Aorta (tissue), 5 donors: Measurements from ENCODE around the gene MUSK. TPM values are rescaled to one million over a fixed set of nuclear protein-coding genes. Genes with fewer than 3 reads are reported as not detected.
A peak's percentile ranks its signal among the peaks of the same experiment; 100 is the strongest.

Experiments used
- ATAC-seq: fragments of 200-7000 bp; cut with Tn5 transposase; one replicate; pipeline ENCODE4 v1.9.1; 2022; ENCODE audit warnings: moderate library complexity; ENCODE audit not compliant: low FRiP score
- DNase-seq, 2 donors: peaks; one replicate each; pipeline ENCODE4 v3.0.0-alpha.2; 2020
- H3K27ac ChIP-seq, 2 donors: one replicate each; pipeline ENCODE4 v1.5.1; 2013; ENCODE audit warnings: low read length in 2 of 2, mild to moderate bottlenecking in 2 of 2, moderate library complexity in 2 of 2, control low read depth in 1 of 2, inconsistent platforms in 1 of 2, low read depth in 1 of 2
- H3K27me3 ChIP-seq, 2 donors: one replicate each; pipeline ENCODE4 v1.6.1; 2013; ENCODE audit warnings: control low read depth in 1 of 2, low read length in 1 of 2, mild to moderate bottlenecking in 1 of 2, moderate library complexity in 1 of 2; ENCODE audit not compliant: insufficient read depth in 2 of 2, control insufficient read depth in 1 of 2
- H3K36me3 ChIP-seq, 2 donors: one replicate each; pipeline ENCODE4 v1.6.1; 2013; ENCODE audit warnings: control low read depth in 1 of 2, low read length in 1 of 2, mild to moderate bottlenecking in 1 of 2; ENCODE audit not compliant: insufficient read depth in 2 of 2, control insufficient read depth in 1 of 2
- H3K4me1 ChIP-seq, 2 donors: one replicate each; pipeline ENCODE4 v1.6.1; 2013; ENCODE audit warnings: low read length in 2 of 2, control low read depth in 1 of 2, mild to moderate bottlenecking in 1 of 2, moderate library complexity in 1 of 2; ENCODE audit not compliant: insufficient read depth in 2 of 2, control insufficient read depth in 1 of 2
- H3K4me3 ChIP-seq, 2 donors: one replicate each; pipeline ENCODE4 v1.5.1; 2013; ENCODE audit warnings: low read length in 2 of 2, control low read depth in 1 of 2, mild to moderate bottlenecking in 1 of 2
- H3K9me3 ChIP-seq: one replicate; pipeline ENCODE4 v1.6.1; 2013; ENCODE audit warnings: mild to moderate bottlenecking, low read length; ENCODE audit not compliant: control insufficient read depth
- WGBS, 2 donors: extraction: QIAGEN DNeasy Blood & Tissue Kit; methylation state at CpG; one replicate each; pipeline ENCODE4 v1.1.7; 2013; 5-methylcytosine and 5-hydroxymethylcytosine counted together
- intact Hi-C, 2 donors: fragments of 100-400 bp; cut with DNase I; formaldehyde crosslinking; loops; one replicate each; pipeline versions ENCODE4 v1.14.2 to v1.15.0; 2022
- polyA plus RNA-seq, 2 donors: library from polyadenylated mRNA; stranded (reverse); fragments of 200-250 nt; gene quantifications; one replicate each; pipeline ENCODE4 v1.2.3, GENCODE V29; 2013
- total RNA-seq, 2 donors: library from RNA; stranded (reverse); fragmentation: NEBNext Ultra II Directional; extraction: Animal tissue kit (Norgen Biotek cat#: 25700); gene quantifications; one replicate each; pipeline ENCODE4 v1.2.1, GENCODE V29; 2021
- donor health status: healthy with polysubstance abuse.
- donor health status: Bipolar disorder and iron deficiency.
- donor health status: DM: no; HTN: no; CAD: no.
- donor health status: DM: no; HTN: no; CAD: no.
- donor health status: DM: yes; HTN: yes; CAD: no.

Gene MUSK
- total and polyA plus RNA-seq, 4 donors = 0.31 to 1.7 (median 1.6) TPM; not detected in 1

- Histone ChIP-seq H3K36me3 (no peaks in the 10 kb centered on the region), H3K4me3 (no peak overlapping the region), H3K4me1 (no peaks in the 10 kb centered on the region), H3K9me3 (no peaks in the 10 kb centered on the region), H3K27me3 (no peaks in the 10 kb centered on the region), H3K27ac (no peak overlapping the region)
- ATAC-seq (no peak), DNase-seq (no peak)
- intact Hi-C loops = no loop called here
These were observed 86.6 kb downstream of the MUSK start for GRCh38 chr9:110755179-110755578.

- DNase-seq = no peak
- Histone ChIP-seq H3K9me3 (no peaks in the 10 kb centered on the region), H3K36me3 (no peaks in the 10 kb centered on the region), H3K27ac (no peak overlapping the region), H3K4me3 (no peak overlapping the region), H3K4me1 (no peaks in the 10 kb centered on the region), H3K27me3 (no peaks in the 10 kb centered on the region)
- intact Hi-C loops = no loop called here
- no peak for ATAC-seq
These were observed 89.6 kb downstream of the MUSK start for GRCh38 chr9:110758201-110758600.

- no peaks in the 10 kb centered on the region for H3K4me1 ChIP-seq
These were observed 94.2 kb downstream of the MUSK start for GRCh38 chr9:110762783-110763182.

GRCh38 chr9:110763568-110763967, 95.0 kb downstream of the MUSK start:
- intact Hi-C loops = no loop called here
- 96 to 97% methylated on average over 1 of the region's 1 CpG for WGBS, 2 donors
- Histone ChIP-seq H3K4me1 (no peaks in the 10 kb centered on the region), H3K36me3 (no peaks in the 10 kb centered on the region), H3K4me3 (no peak overlapping the region), H3K27me3 (no peaks in the 10 kb centered on the region), H3K9me3 (no peaks in the 10 kb centered on the region), H3K27ac (no peak overlapping the region)
- DNase-seq (no peak), ATAC-seq (no peak)

More at GRCh38 chr9:110762783-110763182, 94.2 kb downstream of the MUSK start:
- H3K27me3 ChIP-seq = no peaks in the 10 kb centered on the region
- no peak overlapping the region for H3K27ac ChIP-seq
- no peak for DNase-seq
- H3K9me3 ChIP-seq = no peaks in the 10 kb centered on the region
- no peaks in the 10 kb centered on the region for H3K36me3 ChIP-seq
- H3K4me3 ChIP-seq = no peak overlapping the region
- WGBS, 2 donors = 82% methylated on average over 2 of the region's 2 CpGs
- ATAC-seq = no peak
- intact Hi-C loops = no loop called here

GRCh38 chr9:110764006-110764405, 95.4 kb downstream of the MUSK start:
- DNase-seq (no peak), ATAC-seq (no peak)
- H3K36me3 ChIP-seq = no peaks in the 10 kb centered on the region
- intact Hi-C loops = no loop called here
- no peaks in the 10 kb centered on the region for H3K9me3 ChIP-seq
- H3K27me3 ChIP-seq = no peaks in the 10 kb centered on the region
- H3K4me1 ChIP-seq = no peaks in the 10 kb centered on the region
- H3K4me3 ChIP-seq = no peak overlapping the region
- H3K27ac ChIP-seq = no peak overlapping the region
- 80 to 87% methylated on average over 3 of the region's 3 CpGs for WGBS, 2 donors

- intact Hi-C loops = no loop called here
- H3K4me3 ChIP-seq = no peak overlapping the region
- no peak for ATAC-seq
- H3K27ac ChIP-seq = no peak overlapping the region
- WGBS, 2 donors = 96 to 97% methylated on average over 2 of the region's 2 CpGs
- no peaks in the 10 kb centered on the region for H3K36me3 ChIP-seq
- no peaks in the 10 kb centered on the region for H3K9me3 ChIP-seq
- H3K27me3 ChIP-seq = no peaks in the 10 kb centered on the region
- DNase-seq = no peak
- H3K4me1 ChIP-seq = no peaks in the 10 kb centered on the region
These were observed 97.3 kb downstream of the MUSK start for GRCh38 chr9:110765926-110766325.

- H3K4me1 ChIP-seq = no peaks in the 10 kb centered on the region
- ATAC-seq (peak; percentile 66), DNase-seq (peak in 1 of 2 donors; percentile 57)
- H3K27ac ChIP-seq = peak overlapping the region in 1 of 2 donors; percentile 48
- intact Hi-C loops = no loop called here
- no peaks in the 10 kb centered on the region for H3K36me3 ChIP-seq
- no peaks in the 10 kb centered on the region for H3K27me3 ChIP-seq
- no peaks in the 10 kb centered on the region for H3K9me3 ChIP-seq
- H3K4me3 ChIP-seq = peak overlapping the region in 1 of 2 donors; percentile 15
- 42 to 46% methylated on average over 6 of the region's 6 CpGs for WGBS, 2 donors
These were observed 99.0 kb downstream of the MUSK start for GRCh38 chr9:110767559-110768063.

GRCh38 chr9:110768886-110769285, 100.3 kb downstream of the MUSK start:
- DNase-seq (no peak), ATAC-seq (no peak)
- 62 to 64% methylated on average over 2 of the region's 2 CpGs for WGBS, 2 donors
- Histone ChIP-seq H3K27me3 (no peaks in the 10 kb centered on the region), H3K27ac (no peak overlapping the region), H3K4me3 (no peak overlapping the region), H3K36me3 (no peaks in the 10 kb centered on the region), H3K4me1 (no peaks in the 10 kb centered on the region), H3K9me3 (no peaks in the 10 kb centered on the region)
- intact Hi-C loops = no loop called here

GRCh38 chr9:110769667-110770066, 101.1 kb downstream of the MUSK start:
- intact Hi-C loops = no loop called here
- no peak overlapping the region for H3K4me3 ChIP-seq
- no peaks in the 10 kb centered on the region for H3K4me1 ChIP-seq
- H3K27me3 ChIP-seq = no peaks in the 10 kb centered on the region
- 77 to 82% methylated on average over 3 of the region's 3 CpGs for WGBS, 2 donors
- no peak overlapping the region for H3K27ac ChIP-seq
- DNase-seq (no peak), ATAC-seq (no peak)
- no peaks in the 10 kb centered on the region for H3K9me3 ChIP-seq
- no peaks in the 10 kb centered on the region for H3K36me3 ChIP-seq
